ENCODE results near the gene MYH14. TPM values are rescaled to one million over a fixed set of nuclear protein-coding genes. Genes with fewer than 3 reads are reported as not detected.

Gene MYH14
- total and polyA plus RNA-seq, 2 of the 4 experiments (the other 2 are of a cell fraction): not detected

- no peak overlapping the region for H4K91ac ChIP-seq (ENCODE audit: insufficient read depth, low read depth, low read length)
- in situ Hi-C loops (cut with MboI; ENCODE audit: low sequenced_read_pairs) (no loop called here), intact Hi-C loops (cut with micrococcal nuclease) (no loop called here), dilution Hi-C loops (cut with HindIII; ENCODE audit: low sequenced_read_pairs, unreplicated experiment) (no loop called here)
- no peak overlapping the region for H3K56ac ChIP-seq (ENCODE audit: extremely low read depth, insufficient read depth, low read length)
- ATAC-seq (ENCODE audit: low read depth) (no peak), DNase-seq (no peak)
- WGBS, 2 experiments (ENCODE audit: extremely low coverage in 2 of 2, insufficient read length in 1 of 2): 50% methylated on average over 2 of the region's 9 CpGs; no CpG with 5 or more reads in 1 of the 2 experiments
- H4K5ac ChIP-seq (ENCODE audit: low read depth, low read length): no peak overlapping the region
- H2BK5ac ChIP-seq (ENCODE audit: low read depth, low read length, poor library complexity, severe bottlenecking): no peak overlapping the region
- H3K9ac ChIP-seq (ENCODE audit: low read depth, low read length): no peak overlapping the region
- no peaks in the 10 kb centered on the region for H4K20me1 ChIP-seq (ENCODE audit: insufficient read depth, low read length)
- no peaks in the 10 kb centered on the region for H3K36me3 ChIP-seq (ENCODE audit: control insufficient read depth, insufficient read depth, low read length)
- peaks cover 12% of the 10 kb centered on the region for H3K9me3 ChIP-seq (ENCODE audit: control insufficient read depth, insufficient read depth, low read length)
- H2BK15ac ChIP-seq (ENCODE audit: low read depth, low read length): no peak overlapping the region
- no peak overlapping the region for H3K14ac ChIP-seq (replicated peaks; ENCODE audit: low read depth, low read length)
- TF ChIP-seq ELK1 (IDR thresholded peaks at IDR 0.05; ENCODE audit: borderline replicate concordance, low read depth, low read length): no peak
- TF ChIP-seq MAZ (IDR thresholded peaks at IDR 0.05; ENCODE audit: borderline replicate concordance, low read depth, low read length): no peak
- TF ChIP-seq CHD1 (IDR thresholded peaks at IDR 0.05; ENCODE audit: low read depth, low read length): no peak
- H3K4me3 ChIP-seq (ENCODE audit: insufficient read depth, low read depth, low read length): no peak overlapping the region
- H2BK20ac ChIP-seq (ENCODE audit: low read depth, low read length): no peak overlapping the region
- no peak overlapping the region for H3K4ac ChIP-seq (ENCODE audit: low read depth, low read length)
- no peak overlapping the region for H2BK120ac ChIP-seq (ENCODE audit: low read depth, low read length)
- H3K79me1 ChIP-seq (ENCODE audit: low read depth in 1 of 2, low read length in 2 of 2): no peaks in the 10 kb centered on the region
- H3K4me2 ChIP-seq (ENCODE audit: low read depth, low read length): no peak overlapping the region
- H3K27ac ChIP-seq (ENCODE audit: insufficient read depth, low read length): no peak overlapping the region
- no peak overlapping the region for H2AK5ac ChIP-seq (ENCODE audit: low read depth, low read length)
- no peak overlapping the region for H2AFZ ChIP-seq (replicated peaks; ENCODE audit: low read length, poor library complexity)
- CTCF ChIA-PET: no interaction called here
- H3K27me3 ChIP-seq (ENCODE audit: control insufficient read depth, insufficient read depth, low read length): no peaks in the 10 kb centered on the region
- H2AK9ac ChIP-seq (replicated peaks; ENCODE audit: low read depth, low read length, poor library complexity): no peak overlapping the region
- no peak overlapping the region for H3K23ac ChIP-seq (ENCODE audit: low read depth, low read length)
- no peaks in the 10 kb centered on the region for H3K9me1 ChIP-seq (ENCODE audit: insufficient read depth, low read length)
- no TSS peak for BruUV-seq (replicated peaks)
- H3K18ac ChIP-seq (ENCODE audit: low read depth, low read length): no peak overlapping the region
- H4K8ac ChIP-seq (ENCODE audit: low read depth in 2 of 2, low read length in 2 of 2): no peak overlapping the region
- no peaks in the 10 kb centered on the region for H3K4me1 ChIP-seq (ENCODE audit: control insufficient read depth, insufficient read depth, low read length)
- POLR2A ChIA-PET (ENCODE audit: unreplicated experiment): no interaction called here
Observed at GRCh38 chr19:50178859-50179537, 24.4 kb upstream of the MYH14 start.

All from IMR-90 (cell line).